ENCODE measurements around the gene ZNF511.
A peak's percentile ranks its signal among the peaks of the same experiment; 100 is the strongest.

The ZNF511 gene

DNA sequence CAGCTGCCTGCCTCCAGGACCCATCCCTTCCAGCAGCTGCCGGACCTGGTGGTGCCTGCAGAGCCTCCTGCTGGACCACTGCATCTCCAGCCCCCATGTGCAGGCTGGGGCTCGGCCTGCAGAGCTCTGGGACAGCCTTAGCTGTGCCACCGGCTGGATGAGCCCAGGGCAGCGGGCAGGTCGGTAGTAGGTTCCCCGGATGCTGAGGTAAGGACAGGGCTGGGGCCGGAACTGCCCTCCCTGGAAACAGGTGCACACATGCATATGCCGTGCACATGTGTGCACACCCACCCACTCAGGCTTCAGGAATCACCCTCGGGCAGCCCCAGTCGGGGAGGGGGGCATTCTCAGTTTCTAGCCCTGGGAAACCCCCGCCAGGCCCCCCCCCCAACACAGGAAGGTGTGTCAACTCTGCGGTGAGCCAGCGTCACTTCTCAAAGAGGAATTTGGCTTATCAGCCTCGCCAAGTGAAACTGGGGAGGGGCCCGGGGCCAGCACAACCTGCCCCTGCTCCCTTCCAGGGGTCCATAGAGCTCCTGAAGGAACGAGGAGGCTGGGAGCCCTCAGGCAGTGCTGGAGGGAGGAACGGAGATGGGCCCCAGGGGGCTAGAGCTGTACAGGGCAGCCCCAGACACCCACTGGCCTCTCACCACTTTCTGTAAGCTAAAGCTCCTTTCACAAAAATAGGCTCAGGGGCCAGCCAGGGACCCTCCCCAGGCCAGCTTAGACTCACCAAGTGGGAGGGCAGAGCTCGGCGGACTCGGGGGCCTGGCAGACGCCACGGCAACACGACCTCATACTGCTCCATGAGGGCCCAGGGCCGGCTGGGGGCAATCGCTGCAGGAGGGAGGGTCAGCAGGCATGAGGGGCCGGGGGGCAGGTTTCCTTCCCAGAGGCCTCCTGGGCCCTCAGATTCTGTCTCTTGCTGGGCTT is 33.7 kb upstream of the ZNF511 start:
- no peak for DNase-seq

DNA sequence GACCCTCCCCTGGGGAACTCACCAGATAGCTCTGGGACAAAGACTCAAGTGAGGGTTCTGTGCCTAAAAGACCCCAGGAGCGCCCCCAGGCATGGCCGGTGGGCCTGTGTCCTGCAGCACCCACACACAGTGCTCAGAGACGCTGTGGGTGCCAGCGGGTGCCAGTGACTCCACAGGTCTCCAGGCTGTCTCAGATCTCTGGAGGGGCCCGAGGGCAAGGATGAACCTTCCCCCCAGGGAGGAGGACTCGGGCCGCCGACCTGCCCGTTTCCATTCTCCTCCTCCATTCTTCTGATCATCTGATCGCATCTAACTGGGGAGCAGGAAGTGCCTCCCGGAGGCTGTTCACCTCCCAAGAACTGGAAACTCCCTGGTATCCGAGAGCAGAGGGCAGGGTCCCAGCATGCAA is 33.0 kb upstream of the ZNF511 start:
- no peak for DNase-seq

DNA sequence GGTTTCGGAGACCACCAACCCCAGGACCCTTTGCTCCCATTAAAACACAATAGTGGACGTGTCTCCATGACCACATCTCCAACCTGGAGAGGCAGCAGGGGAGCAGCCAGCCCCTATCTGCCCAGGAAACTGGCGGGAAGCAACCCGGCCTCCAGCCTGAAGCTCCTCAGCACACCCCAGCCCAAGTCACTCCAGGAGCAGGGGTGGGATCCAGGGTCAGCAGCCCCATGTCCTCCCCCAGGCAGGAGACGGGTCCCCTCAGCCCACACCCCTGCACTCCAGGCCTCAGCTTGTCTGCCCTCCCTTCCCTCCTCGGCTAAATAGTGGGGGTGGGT is 32.6 kb upstream of the ZNF511 start:
- DNase-seq, result no peak

DNA sequence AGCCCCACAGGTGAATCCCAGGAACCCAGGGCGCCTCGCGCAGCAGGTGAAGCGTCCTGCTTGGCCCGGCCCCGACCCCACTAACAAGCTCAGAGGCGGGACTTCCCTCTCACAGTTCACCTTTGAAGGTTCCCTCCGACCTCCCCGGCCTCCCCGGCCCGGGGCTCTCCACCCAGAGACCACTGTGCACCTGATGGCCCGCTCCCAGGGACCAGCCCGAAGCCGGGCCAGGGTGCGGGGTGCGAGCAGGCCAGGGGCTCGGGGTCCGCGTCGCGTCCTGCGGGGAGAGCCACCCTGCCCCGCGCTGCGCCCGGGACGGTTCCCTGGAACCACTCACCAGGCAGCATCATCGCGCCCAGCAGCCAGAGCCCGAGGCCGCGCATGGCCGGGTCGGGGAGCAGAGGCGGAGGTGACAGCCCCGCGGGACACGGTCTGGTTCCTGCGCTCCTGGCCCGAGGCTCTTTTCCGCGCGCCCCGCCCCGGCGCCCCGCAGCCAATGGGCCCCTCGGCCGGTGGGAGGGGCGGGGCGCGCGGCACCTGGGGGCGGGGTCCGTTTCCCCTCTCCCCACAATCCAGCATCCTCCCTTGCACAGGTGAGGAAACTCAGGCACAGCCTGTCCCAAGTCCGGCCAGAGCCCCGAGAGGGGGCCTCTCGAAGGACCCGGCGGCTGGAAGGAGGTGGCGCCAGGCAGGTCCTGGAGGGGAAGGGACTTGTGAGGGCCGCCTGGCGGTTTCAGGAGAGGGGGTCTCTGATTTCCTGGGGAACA is 32.1 kb upstream of the ZNF511 start, which contains the start of gene ADAM8:
Gene ADAM8 (minus strand): TSS at position 434 of the 767 bp plus-strand sequence. CDS start 51 bp downstream, at position 383.
- no peak for DNase-seq

DNA sequence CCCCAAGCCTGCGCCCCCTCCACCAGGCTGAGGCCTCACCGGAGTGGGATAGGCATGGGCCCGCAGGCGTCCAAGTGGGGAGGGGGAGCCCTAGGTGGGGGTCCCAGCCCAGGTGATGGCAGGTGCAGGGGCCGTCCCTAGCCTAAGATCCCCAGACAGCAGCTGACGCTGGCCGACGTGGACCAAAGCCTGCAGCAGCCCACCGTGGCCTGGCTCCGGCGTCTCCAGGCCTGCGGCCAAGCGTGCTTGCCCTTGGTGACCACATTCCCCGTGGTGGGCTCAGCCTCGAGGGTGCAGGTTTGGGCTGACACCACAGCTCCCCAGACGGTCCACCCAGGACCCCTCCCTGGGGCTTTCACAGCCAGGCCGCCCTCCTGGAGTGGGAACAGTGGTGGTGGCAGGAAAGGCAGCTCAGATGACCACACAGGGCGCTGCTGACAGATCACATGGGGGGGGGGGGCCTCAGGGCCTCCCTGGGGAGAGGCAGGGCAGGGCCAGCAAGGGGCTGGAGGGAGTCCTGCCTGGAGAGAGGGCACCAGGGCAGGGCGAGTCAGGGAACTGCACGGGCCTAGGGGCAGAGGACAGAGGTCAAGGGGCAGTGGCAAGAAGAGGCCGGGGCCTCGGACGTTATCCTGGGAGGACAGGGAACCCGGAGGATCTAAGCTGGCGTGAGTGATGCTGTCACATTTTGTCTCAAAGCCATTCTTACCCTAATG is 31.3 kb upstream of the ZNF511 start:
- DNase-seq, result no peak

DNA sequence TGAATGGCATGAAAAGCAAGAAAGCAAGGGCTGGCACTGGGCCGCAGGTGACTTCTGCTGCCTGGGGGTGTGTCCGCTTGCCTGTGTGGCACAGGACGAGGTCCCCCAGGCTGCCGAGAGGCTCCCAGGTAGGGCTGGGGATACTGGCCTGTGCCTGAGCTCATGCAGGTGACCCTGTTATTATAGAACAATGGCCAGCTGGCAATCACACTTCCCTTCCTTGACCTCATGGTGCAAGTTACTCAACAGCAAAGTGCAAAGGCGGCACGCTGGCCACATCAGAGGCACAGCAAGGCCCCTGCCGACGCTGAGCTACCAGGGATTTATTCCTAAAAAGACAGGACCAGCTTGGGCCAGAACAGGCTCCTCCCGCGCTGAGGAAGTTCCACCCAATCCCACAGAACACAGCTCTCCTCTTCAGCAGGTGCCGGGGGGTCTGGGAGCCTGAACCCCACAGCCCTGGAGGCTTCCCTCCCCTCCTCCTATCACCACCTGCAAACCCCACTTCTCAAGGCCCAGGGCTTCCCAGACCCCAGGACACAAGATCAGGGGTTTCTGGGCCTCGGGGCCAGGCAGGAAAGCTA is 30.6 kb upstream of the ZNF511 start:
- no peak for DNase-seq

DNA sequence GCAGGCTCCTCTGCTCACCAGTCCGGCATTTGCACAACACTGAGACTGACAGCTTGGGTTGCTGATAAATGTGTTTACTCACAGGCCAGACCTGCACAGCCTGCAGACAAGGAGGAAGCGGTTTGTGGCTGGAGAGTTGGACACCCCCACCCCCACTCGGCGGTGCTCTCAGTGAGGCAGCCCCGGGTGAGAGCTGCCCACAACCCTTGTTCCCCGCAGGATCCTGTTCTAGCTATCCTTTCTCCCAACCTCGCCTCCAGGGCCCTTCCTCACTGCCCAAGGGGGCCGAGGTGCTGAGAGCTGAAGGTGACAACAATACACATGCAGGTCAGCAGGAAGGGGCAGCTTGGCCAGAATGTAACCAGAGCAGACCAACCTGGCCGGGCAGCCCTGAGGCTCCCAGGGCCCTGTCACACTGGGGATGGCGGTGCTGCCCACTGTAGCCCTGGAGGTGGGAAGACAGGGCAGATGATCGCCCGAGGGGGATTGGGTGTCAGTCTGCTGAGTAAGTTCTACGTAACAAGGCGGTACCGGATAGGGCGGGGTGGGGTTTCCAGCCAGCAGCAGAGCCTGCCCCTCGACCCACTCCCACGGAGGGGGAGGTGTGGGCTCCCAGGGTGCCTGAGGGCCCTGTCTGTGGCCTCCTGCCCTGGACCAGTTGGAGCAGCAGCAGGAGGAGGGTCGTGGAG is 30.0 kb upstream of the ZNF511 start:
- peak; percentile 36 for DNase-seq

DNA sequence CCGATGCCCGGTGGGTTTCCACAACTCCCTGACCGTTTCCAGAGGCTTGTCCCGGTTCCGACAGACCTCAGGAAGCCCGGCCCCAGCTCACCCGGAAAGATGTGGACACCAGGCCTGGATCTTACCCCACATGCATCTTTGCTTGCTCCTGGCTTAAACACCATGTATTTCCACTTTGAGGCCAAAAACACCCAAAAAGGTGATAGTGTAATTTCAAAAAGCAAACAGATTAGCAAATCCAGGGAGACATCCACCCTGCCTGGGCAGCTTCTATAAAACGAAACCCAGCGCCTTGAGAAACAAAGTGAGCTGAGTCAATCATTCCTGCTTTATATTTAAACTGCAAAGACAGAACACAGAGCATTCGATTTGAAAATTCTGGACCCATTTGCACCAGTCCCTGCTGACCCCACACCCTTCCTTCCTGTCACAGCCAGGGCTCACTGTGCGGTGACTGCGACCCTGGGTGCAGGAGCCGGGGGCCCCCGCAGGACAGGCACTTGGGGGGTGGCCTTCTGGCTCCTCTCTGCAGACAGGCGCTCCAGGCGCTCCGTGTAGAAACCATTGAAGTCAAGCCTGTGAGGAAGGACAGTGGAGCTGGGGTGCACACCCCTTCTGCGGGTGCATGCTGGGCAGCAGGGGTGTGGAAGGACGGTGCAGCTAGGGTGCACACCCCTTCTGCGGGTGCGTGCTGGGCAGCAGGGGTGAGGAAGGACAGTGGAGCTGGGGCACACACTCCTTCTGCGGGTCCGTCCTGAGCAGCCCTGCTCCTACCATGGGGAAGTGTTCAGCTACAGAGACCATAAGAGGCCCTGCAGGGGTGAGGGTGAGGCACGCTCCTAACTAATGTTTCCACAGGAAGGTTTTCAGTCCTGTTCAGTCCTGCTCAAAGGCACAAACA is 29.1 kb upstream of the ZNF511 start:
- no peak for DNase-seq

DNA sequence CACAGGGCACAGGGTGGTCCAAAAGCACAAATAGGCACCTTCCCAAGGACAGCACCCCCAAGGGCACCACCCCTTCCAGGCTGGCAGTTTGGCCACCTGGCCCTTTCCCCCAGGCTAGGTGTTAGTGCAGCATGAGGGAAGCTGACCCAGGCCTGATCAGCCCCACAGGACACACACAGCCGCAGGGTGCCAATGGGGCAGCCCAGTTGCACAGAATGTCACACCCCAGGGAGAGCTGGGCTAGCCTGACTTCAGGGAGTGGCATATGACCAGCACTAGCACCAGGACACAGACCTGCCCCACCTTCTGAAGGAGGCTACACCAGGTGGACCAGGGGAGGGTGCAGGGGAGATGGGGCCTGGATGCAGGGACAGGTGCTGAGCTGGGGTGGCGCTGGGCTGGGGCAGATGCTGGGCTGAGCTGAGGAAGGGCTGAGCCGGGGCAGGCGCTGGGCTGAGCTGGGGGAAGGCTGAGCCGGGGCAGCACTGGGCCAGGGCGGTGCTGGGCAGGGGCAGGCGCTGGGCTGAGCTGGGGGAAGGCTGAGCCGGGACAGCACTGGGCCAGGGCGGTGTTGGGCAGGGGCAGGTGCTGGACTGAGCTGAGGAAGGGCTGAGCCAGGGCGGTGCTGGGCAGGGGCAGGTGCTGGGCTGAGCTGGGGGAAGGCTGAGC is 28.2 kb upstream of the ZNF511 start:
- no peak for DNase-seq

DNA sequence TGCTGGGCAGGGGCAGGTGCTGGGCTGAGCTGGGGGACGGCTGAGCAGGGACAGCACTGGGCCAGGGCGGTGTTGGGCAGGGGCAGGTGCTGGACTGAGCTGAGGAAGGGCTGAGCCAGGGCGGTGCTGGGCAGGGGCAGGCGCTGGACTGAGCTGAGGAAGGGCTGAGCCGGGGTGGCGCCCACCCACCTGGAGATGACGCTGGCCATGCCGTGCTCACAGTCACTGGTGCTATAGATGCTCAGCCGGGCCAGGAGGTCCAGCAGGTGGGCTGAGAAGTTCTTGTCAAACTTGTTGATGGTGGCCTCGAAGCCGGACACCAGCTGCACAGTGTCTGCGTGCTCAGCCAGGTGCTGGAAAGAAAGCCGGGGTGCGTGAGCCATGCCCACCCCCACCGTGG is 27.6 kb upstream of the ZNF511 start:
- no peak for DNase-seq

DNA sequence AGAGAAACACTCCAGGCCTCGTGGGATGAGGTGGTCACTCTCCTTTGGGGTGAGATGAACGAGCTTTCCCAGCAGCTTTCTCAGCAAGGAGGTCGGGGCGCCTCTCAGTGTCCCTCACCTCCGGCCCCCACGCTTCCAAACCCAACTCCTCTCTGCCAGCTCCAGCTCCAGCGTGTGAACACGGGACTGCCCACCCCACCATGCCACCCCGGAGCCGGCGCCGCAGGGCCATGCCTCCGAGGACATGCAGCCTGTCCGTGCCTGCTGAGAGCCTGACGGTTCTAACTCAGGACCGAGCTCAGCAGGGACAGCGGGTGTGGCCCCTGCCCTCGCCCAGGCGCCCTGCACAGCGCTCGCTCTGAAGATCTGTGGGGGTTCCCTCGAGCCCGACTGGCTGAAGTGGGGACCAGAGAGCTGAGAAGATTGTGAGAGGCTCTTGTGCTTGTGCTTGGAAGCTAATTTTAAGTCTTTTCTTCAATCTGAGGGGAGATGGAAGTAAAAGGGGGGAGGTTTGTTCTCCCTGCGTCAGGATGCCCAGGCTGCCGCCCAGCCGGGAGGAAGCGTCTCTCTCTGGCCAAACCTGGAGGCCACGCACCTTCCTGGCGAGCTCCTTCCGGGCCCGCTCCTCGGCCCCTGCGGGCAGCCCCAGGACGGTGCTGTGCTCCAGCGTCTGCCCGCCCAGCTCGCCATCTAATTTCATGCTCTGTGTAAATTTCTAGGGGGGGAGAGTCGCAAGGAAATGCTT is 26.9 kb upstream of the ZNF511 start:
- DNase-seq, result no peak

DNA sequence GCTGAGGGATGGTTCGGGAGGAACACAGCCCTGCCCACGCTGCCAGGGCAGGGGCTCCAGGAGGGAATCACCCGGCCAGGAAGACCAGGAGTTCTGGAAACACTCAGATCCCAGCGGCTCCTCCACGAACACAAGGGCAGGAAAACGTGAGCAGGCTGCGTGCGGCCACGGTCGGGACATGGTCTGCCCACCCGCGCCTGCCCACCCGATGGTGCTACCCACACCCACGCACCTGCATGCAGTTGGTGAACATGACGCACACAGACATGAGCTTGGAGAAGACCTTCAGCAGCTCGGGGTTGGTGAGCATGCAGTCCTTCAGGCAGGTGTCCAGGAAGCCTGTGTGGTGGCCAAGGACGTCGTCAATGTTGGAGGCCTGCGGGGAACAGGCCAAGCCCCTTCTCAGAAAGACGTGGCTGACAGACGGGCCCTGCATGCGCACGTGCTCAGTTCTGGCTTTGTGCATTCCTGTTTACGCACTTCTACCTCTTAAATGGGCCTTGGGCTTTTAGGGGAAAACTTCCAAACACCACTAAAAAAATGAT is 25.8 kb upstream of the ZNF511 start:
- no peak for DNase-seq

DNA sequence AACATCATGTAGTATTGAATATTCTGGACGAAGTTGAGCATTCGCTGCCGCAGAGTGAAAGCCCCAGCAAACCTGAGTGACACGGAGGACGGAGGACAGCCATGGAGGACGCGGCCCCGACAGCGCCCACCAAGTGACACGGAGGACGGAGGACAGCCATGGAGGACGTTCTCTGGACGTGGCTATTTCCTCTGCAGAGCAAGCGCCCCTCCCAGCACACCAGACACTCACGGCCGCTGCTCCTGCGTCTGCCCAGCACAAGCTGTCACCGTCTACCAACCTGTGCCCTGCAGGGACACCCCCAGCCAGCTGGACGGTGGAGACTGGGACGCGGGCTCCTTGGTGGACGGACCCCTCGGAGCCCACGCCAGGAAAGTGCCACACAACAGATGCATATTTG is 24.8 kb upstream of the ZNF511 start:
- DNase-seq, result no peak

DNA sequence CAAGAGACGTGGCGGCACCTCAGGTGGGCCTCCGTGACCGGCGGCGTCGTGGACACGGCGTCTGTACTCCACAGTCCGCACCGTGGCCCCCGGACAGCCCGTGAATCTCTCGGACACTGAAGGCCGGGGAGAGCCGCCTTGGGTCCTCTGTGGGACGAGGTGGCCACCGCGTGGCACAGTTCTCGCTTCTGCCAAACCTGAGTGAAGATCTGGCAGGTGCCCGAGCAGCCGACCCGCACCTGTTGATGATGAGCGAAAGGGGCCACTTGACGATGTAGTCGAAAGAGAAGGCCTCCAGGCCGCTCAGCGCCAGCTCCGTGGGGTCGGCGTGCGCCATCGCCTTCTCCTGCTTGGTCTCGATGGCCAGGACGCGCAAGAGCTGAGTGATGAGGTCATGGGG is 23.5 kb upstream of the ZNF511 start:
- no peak for DNase-seq

DNA sequence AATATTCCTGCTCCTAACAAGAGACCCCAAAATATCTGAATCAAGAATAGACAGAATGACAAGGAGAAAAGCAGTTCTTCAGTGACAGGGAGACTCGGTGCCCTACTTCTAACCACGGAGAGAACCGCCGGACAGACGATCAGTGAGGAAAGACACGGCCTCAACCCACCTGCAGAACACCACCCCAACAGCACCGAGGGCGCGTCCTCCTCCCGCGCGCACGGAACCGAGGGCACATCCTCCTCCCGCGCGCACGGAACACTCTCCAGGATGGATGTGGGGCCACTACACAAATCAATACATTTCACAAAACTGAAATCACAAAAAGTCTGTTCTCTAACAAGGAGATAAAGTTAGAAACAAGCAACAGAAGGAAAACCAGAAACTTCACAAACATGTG is 22.3 kb upstream of the ZNF511 start:
- no peak for DNase-seq

DNA sequence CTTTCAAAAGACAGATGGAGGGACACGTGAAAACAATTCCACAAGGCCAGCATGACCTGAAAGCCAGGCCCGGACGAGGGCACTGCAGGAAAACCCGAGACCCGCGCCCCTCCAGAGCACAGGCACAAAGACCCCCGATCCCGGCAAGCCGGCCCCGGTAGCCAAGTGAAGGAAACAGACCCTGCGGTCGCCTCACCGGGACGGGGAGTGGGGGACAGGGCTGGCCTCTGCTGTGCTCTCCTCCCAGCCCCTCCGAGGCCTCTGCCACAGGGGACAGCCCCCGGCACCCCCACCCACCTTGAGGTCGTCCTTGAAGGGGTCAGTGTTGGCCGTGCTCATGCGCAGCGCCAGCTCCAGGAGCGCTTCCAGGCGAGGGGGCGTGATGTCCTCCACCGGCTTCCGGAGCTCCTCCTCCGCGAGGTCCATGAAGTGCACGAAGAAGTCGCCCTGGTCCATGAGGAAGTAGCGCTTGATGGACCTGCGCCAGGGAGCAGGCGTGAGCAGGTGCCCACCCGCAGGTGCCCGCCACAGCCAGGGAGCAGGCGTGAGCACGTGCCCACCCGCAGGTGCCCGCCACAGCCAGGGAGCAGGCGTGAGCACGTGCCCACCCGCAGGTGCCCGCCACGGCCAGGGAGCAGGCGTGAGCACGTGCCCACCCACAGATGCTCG is 20.7 kb upstream of the ZNF511 start:
- no peak for DNase-seq

DNA sequence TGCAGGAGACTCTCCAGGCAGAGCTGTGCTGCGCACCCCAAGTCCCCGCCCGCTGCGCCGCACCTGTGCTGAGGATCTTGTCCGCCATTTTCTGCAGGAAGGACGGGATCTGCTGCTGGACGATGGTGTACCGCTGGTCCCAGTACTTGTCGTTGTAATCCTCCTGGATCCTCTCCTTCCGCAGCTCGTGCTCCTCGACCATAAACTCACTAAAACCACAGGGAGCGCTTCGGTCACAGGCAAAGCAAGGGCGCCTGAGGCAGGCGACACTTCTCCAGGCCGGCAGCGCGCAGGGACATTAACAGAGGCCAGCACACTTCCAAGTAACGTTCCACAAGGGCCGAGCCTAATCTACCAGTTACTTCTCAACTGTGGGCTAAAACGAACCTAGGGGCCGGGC is 19.0 kb upstream of the ZNF511 start:
- DNase-seq, result no peak

DNA sequence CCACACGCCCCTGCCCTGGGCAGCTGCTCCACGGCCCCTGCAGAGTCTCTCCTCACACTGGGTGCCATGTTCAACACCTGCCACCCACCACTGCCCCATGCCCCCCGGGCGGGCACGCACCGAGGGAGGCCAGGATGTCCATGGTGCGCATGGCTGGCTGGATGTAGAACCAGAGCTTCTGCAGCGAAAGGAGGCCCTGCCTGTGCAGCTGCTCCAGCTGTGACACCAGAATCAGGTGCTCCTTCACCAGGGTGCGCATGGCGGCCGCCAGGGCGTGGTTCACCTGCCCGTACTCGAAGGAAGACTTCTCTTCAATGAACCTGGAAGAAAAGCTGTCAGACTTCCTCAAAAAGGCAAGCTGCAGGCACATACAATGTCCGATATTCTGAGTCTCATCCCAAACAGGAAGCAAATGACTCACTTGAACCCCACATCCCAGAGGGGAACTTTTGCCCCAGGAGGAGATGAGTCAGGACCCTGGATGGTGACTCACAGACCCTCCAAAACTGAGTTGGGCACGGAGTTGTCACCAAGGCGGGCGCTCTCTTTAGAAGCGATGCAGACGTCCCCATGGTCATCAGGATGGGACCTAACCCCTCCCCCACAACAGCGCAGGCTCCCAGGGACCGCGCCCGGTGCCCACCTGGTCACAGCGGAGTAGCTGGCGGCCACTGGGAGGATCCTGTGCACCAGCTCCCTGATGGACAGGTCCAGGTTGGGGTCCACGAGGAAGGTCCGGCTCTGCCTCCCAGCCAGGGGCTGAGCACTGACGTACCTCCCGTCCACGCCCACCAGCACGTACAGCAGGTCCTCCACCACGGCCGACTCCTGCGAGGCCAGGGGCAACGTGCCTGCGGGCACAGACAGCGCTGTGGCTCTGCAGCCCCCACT is 15.6 kb upstream of the ZNF511 start:
- peak; percentile 77 for DNase-seq
